Lung microvascular endothelial cell (primary cell): ENCODE results near the gene PRDX6. TPM values are rescaled to one million over a fixed set of nuclear protein-coding genes. Genes with fewer than 3 reads are reported as not detected.
"Not testable (repeated sequence)": the region's sequence is repeated elsewhere in the genome, so short reads cannot be mapped to it uniquely, and the experiment has no call there.

Experiments
- DNase-seq, 2 donors: peaks; one replicate each; pipeline versions ENCODE4 v3.0.0 to v3.0.0-alpha.2; 2010; ENCODE audit warnings: low read depth in 2 of 2
- total RNA-seq: library from RNA; depleted of rRNA; stranded (reverse); fragments of >200 nt; gene quantifications from 2 replicates; pipeline ENCODE4 v1.2.1, GENCODE V29; 2014

Gene PRDX6, protein sequence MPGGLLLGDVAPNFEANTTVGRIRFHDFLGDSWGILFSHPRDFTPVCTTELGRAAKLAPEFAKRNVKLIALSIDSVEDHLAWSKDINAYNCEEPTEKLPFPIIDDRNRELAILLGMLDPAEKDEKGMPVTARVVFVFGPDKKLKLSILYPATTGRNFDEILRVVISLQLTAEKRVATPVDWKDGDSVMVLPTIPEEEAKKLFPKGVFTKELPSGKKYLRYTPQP
- 100.0 and 116 TPM in 2 replicates for total RNA-seq

- DNase-seq: peak in 1 of 2 donors; percentile 57
Observed at GRCh38 chr1:173477286-173478093, at the start of gene PRDX6. PRDX6 (plus strand) TSS chr1:173477335; CDS start chr1:173477398, 63 bp downstream.

GRCh38 chr1:173429471-173430402 lies 47.4 kb upstream of the PRDX6 start:
- peak; percentile 86 to 87 for DNase-seq

DNA sequence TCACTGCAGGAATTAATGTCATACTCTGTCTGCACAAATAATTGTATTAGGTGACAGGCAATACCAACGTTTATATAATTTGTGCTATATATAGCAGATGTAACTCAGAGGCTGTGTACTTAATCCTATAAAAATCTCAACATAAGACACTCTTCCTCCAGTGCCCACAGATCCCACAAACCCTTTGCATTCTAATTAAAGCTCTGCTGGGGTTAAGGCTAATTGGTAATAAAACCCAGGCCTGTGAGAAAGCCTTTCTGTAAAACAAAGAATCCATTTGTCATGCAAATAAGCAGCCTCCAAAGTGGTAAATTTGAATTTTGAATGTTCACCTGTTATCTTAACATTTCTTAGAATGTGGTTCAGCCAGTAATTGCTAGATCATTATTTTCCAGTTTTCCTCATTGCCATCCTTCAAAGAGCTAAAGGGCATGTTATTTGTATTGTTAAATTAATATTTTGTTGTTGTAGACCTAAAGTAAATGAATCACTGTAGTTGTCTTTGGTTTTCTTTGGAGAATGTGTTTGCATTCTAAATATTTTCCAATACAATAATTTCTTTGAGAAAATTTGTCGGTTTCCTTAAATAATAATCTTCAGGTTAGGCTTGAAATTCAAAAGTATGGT lies 46.3 kb upstream of the PRDX6 start:
- no peak for DNase-seq

- peak; percentile 87 to 90 for DNase-seq
Observed at GRCh38 chr1:173431304-173432045, 45.7 kb upstream of the PRDX6 start.

DNA sequence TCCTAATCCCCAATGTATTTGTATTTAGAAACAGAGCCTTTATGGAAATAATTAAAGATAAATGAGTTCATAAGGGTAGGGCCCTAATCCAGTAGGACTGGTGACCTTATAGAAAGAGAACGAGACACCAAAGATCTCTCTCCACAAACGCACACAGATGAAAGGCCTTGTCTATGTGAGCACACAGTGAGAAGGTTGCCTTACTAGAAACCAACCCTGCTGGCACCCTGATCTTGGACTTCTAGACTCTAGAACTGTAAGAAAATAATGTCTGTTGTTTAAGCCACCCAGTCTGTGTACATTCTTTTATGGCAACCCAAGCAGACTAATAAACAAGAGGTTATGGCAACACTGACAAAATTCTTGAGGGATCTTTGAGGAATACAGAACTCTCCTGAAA lies 44.8 kb upstream of the PRDX6 start:
- DNase-seq: no peak

DNA sequence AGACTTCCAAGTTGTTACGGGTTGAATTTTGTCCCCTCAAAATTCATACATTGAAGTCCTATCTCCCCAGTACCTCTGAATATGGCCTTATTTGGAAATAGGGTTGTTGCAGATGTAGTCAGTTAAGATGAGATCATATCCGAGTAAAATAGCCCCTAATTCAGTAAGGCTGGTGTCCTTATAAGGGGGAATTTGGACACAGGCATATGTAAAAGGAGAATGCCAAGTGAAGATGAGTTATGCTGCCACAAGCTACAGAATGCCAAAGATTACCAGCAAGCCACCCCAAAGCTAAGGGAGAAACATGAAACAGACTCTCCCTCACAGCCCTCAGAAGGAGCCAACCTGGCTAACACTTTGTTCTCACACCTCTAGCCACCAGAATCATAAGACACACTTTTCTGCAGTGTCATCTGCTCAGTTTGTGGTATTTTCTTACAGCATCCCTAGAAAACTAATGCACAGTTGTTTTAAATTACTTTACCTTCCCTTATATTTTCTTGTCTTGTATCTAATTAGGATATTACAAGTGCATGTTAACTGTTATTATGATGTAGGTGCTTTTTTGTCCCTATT lies 43.3 kb upstream of the PRDX6 start:
- no peak for DNase-seq

GRCh38 chr1:173436841-173437428 lies 40.2 kb upstream of the PRDX6 start:
- DNase-seq: no peak

- DNase-seq: no peak
Observed at GRCh38 chr1:173438675-173439074, 38.5 kb upstream of the PRDX6 start.

GRCh38 chr1:173440430-173440829 lies 36.7 kb upstream of the PRDX6 start:
- no peak for DNase-seq

- DNase-seq: no peak
Observed at GRCh38 chr1:173444757-173445156, 32.4 kb upstream of the PRDX6 start.

- no peak for DNase-seq
Observed at GRCh38 chr1:173445164-173445563, 32.0 kb upstream of the PRDX6 start.

DNA sequence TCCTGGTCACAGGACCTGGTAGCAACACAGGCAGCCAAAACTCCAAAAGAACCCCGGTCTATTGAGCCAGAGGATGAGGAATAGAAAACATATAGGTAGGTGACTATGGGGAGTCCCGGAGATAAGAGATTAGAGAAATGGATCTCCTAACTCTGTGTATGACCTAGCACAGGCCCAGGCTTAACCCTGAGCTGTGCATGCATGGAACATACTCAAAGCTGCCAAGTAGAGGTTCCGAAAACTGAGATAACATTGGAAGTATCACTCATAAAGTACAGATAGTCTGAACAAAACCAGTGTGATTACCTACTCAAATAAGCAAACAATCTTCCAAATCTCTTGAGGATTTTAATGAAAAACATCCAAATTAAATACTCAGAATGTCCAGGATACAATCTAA lies 31.5 kb upstream of the PRDX6 start:
- DNase-seq: no peak

DNA sequence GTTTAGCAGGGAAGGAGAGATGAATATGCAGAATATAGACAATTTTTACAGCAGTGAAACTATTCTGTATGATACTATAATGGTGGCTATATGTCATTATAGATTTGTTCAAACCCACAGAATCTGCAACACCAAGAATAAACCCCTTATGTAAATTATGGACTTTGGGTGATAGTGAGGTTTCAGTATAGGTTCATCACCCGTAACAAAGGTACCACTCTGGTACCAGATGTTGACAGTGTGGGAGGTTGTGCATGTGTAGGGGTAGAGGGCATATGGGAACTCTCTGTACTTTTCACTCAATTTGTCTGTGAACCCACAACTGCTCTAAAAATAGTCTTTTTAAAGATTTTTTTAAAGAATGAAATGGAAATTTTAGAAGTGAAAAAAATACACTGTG lies 29.9 kb upstream of the PRDX6 start:
- no peak for DNase-seq

DNA sequence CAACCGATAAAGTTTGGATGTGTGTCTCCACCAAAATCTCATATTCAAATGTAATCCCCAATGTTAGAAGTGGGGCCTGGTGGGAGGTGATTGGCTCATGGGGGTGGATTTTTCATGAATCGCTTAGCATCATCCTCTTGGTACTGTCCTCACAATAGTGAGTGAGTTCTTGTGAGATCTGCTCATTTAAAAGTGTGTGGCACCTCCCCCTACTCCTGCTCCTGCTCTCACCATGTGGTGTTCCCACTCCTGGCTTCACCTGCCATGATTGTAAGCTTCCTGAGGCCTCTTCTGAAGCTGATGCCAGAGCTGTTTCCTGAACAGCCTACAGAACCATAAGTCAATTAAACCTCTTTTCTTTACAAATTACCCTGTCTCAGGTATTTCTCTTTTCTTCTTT lies 28.2 kb upstream of the PRDX6 start:
- DNase-seq: no peak

- DNase-seq: peak in 1 of 2 donors; percentile 23
Observed at GRCh38 chr1:173451981-173452380, 25.2 kb upstream of the PRDX6 start.

GRCh38 chr1:173453982-173454381 lies 23.2 kb upstream of the PRDX6 start:
- DNase-seq: no peak

DNA sequence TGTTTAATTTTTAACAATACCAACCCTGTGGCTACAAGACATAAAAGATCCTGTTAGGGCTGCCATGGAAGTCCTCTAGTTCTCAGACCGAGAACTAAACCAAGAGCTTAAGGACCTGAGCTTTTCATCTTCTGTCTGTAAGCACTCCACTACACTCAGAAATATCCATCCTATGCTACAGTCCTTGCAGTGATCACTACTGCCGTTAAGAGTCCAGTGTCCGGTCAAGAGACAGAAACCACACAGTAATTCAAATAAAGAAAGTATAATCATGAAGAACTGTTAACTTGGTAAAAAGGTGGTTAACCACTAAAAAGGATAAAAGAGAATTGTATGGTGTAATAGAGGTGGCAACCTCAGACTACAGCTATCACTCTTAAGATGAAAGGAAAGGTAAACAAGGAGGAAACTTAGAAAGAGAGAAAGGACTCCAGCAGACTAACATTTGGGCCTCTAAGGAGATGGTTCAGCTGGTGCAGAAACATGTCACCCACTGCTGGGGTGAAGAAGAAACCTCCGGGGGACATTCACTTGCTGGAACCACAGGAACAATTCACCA lies 22.1 kb upstream of the PRDX6 start:
- no peak for DNase-seq

- DNase-seq: no peak
Observed at GRCh38 chr1:173459885-173460284, 17.2 kb upstream of the PRDX6 start.

- peak in 1 of 2 donors; percentile 7 for DNase-seq
Observed at GRCh38 chr1:173462666-173463065, 14.5 kb upstream of the PRDX6 start.

DNA sequence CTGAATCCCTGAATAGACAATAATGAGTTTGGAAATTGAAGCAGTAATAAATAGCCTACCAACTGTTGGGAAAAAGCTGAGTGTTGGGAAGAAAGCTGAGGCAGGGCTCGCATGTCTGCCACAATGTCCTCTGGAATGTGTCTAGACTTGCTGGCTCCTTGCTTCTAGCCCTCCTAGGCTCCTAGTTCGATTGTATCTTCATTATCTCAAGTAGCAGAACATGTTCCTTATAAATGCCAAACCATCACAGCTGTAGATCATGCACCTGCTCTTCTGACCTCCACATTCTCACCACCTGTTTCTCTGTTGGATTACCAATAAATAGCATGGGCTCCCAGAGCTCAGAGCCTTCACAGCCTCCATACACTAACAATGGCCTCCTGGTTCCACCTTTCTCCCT lies 12.9 kb upstream of the PRDX6 start:
- not testable (repeated sequence) for DNase-seq
